HepG2 (cell line): ENCODE measurements around the gene PSMB3. TPM values are rescaled to one million over a fixed set of nuclear protein-coding genes. Genes with fewer than 3 reads are reported as not detected.

Source experiments
- BRD4 ChIP-seq: sonication (generic); formaldehyde crosslinking; IDR thresholded peaks from 2 replicates; pipeline ENCODE4 v1.4.0; 2020; ENCODE audit warnings: missing genetic modification reagents
- CTCF ChIP-seq: sonication (generic); formaldehyde crosslinking; IDR thresholded peaks from 2 replicates; pipeline ENCODE4 v1.5.0; 2020; ENCODE audit warnings: mild to moderate bottlenecking, missing genetic modification reagents, moderate library complexity
- KIAA2018 ChIP-seq: sonication (generic); formaldehyde crosslinking; IDR thresholded peaks from 2 replicates; pipeline ENCODE4 v1.5.0; 2020; ENCODE audit warnings: mild to moderate bottlenecking, missing genetic modification reagents, borderline replicate concordance
- MAF1 ChIP-seq: sonication (generic); formaldehyde crosslinking; IDR thresholded peaks from 2 replicates; pipeline ENCODE4 v1.5.0; 2020; ENCODE audit warnings: missing genetic modification reagents, borderline replicate concordance
- NR2F6 ChIP-seq, 2 experiments: IDR thresholded peaks; 2 replicates each; pipeline ENCODE4 v1.6.1; 2016; ENCODE audit warnings: antibody characterized with exemption in 1 of 2, mild to moderate bottlenecking in 1 of 2
- RCOR2 ChIP-seq: IDR thresholded peaks from 2 replicates; pipeline ENCODE4 v1.6.1; 2016; ENCODE audit warnings: missing biosample characterization, missing genetic modification reagents
- SIX1 ChIP-seq: sonication (generic); formaldehyde crosslinking; IDR thresholded peaks from 2 replicates; pipeline ENCODE4 v1.4.0; 2020; ENCODE audit warnings: missing genetic modification reagents, borderline replicate concordance
- SKI ChIP-seq: fragments of 450-650 bp; IDR thresholded peaks from one replicate; pipeline ENCODE4 v1.6.1; 2018; ENCODE audit warnings: mild to moderate bottlenecking; ENCODE audit not compliant: partially characterized antibody
- THAP11 ChIP-seq: IDR thresholded peaks from 2 replicates; pipeline ENCODE4 v1.6.1; 2016; ENCODE audit warnings: missing biosample characterization, missing genetic modification reagents
- ZBTB33 ChIP-seq: sonication (generic); formaldehyde crosslinking; IDR thresholded peaks from 2 replicates; pipeline ENCODE4 v1.4.0; 2020; ENCODE audit warnings: missing genetic modification reagents
- ZNF124 ChIP-seq: sonication (generic); formaldehyde crosslinking; IDR thresholded peaks from 2 replicates; pipeline ENCODE4 v1.4.0; 2020; ENCODE audit warnings: missing genetic modification reagents
- ZNF224 ChIP-seq: sonication (generic); formaldehyde crosslinking; IDR thresholded peaks from 2 replicates; pipeline ENCODE4 v1.5.0; 2020; ENCODE audit warnings: mild to moderate bottlenecking, missing genetic modification reagents
- ZNF496 ChIP-seq: sonication (generic); formaldehyde crosslinking; IDR thresholded peaks from 2 replicates; pipeline ENCODE4 v1.8.1; 2023; ENCODE audit warnings: mild to moderate bottlenecking, moderate library complexity, missing genetic modification reagents; ENCODE audit not compliant: insufficient replicate concordance
- ZNF576 ChIP-seq: sonication (generic); formaldehyde crosslinking; IDR thresholded peaks from 2 replicates; pipeline ENCODE4 v1.4.0; 2020; ENCODE audit warnings: mild to moderate bottlenecking, missing genetic modification reagents
- ZNF589 ChIP-seq: sonication (generic); formaldehyde crosslinking; conservative IDR thresholded peaks from 2 replicates; pipeline ENCODE4 v1.8.0; 2022; ENCODE audit warnings: mild to moderate bottlenecking, moderate library complexity, missing genetic modification reagents
- ZNF775 ChIP-seq: sonication (generic); formaldehyde crosslinking; IDR thresholded peaks from 2 replicates; pipeline ENCODE4 v1.4.0; 2020; ENCODE audit warnings: missing genetic modification reagents, mild to moderate bottlenecking, moderate library complexity, borderline replicate concordance
- polyA plus RNA-seq, 8 experiments: library from polyadenylated mRNA; depleted of rRNA in 3 of 8; stranded (reverse) in 7 of 8; unstranded in 1 of 8; fragments of >200 nt; fragmentation: Illumina TruSeq in 4 of 8; extraction: Trizol in 4 of 8; gene quantifications; 2 replicates each; pipeline versions ENCODE4 v1.2.1 to v1.2.3, GENCODE V29; 2011 to 2016; ENCODE audit warnings: low read depth in 4 of 8, missing spikeins in 1 of 8, mixed read lengths in 1 of 8; ENCODE audit not compliant: insufficient read depth in 1 of 8
- total RNA-seq, 5 experiments: library from RNA; depleted of rRNA; stranded (reverse); fragments of >200 nt; fragmentation: Illumina TruSeq; extraction: Trizol; gene quantifications; 2 replicates each; pipeline ENCODE4 v1.2.3, GENCODE V29; 2016; ENCODE audit warnings: low read depth in 1 of 5

PSMB3 gene
- total and polyA plus RNA-seq, 2 of the 13 experiments (the other 11 are each of a cell fraction or from before 2014, with no cell fraction given), result 366 to 517 TPM

DNA sequence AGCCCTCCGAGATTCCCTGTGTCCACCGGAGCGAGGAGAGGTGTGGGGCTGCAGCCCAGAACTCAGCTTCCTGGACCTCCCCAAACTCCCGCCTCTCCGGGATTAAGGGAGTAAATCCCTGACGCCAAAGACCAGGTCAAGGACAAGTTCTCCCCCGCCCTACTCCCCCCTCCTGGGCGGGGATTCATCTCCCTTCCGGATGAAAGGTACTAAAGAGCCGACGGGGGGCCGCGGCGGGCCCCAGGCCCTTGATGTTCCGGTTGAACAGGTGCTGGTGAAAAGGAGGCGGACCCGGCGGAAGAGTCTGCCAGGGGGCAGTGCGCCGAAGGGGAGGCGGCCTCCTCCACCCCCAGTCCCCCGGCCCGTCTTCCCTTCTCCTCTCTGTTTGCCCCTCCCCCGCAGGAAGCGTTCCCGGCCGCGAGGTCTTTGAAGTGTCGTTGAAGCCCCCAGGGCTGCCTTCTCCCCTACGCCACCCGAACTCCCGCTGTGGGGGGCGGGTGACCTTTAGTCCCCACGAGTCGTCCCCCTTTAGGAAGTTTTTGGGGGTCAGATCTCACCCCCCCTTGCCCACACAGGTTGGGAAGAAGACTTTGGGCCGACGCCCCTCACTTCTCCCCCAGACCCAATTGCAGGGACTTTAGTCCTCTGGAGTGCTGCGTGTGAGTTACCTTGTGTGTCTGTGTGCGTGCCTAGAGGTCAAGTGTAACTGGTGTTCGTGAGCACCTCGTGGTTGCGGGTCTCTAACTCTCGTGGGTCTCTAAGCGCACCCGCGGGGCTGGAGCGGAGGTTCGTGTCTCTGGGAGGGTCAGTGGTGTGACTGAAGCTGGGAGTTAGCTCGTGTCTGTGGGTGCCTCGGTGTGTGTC lies 48.6 kb upstream of the PSMB3 start (continued):
- peak; percentile 58; the same call in 1 of the 2 replicates for TF ChIP-seq ZBTB33 (CRISPR knock-in tag)
- TF ChIP-seq RCOR2 (CRISPR knock-in tag), result peak; percentile 98
- TF ChIP-seq ZNF775, result 0 out of 2 replicates have a peak, but pooled peaks have one; percentile 78
- peak; percentile 99 for TF ChIP-seq NR2F6 (IDR thresholded peaks at IDR 0.05)
- peak; percentile 99 for TF ChIP-seq NR2F6 (CRISPR knock-in tag; IDR thresholded peaks at IDR 0.05)
- no peak; the same call in 1 of the 2 replicates for TF ChIP-seq BRD4 (CRISPR knock-in tag)
- TF ChIP-seq ZNF589 (CRISPR knock-in tag), result no peak; the same call in 1 of the 2 replicates
- peak; percentile 83; the same call in 1 of the 2 replicates for TF ChIP-seq SIX1
- TF ChIP-seq MAF1 (CRISPR knock-in tag), result peak; percentile 83
- peak; percentile 93 for TF ChIP-seq ZNF576 (CRISPR knock-in tag)
- TF ChIP-seq ZNF224, result peak; percentile 89; the same call in 1 of the 2 replicates
- peak; percentile 41 for TF ChIP-seq CTCF (CRISPR knock-in tag)
- TF ChIP-seq THAP11 (CRISPR knock-in tag), result peak; percentile 90
- TF ChIP-seq SKI, result peak; percentile 99
- 0 out of 2 replicates have a peak, but pooled peaks have one; percentile 35 for TF ChIP-seq KIAA2018
- TF ChIP-seq ZNF496 (CRISPR knock-in tag), result no peak
- TF ChIP-seq ZNF124 (CRISPR knock-in tag), result peak; percentile 93
